ENCODE measurements around the gene KIF26A. TPM values are rescaled to one million over a fixed set of nuclear protein-coding genes. Genes with fewer than 3 reads are reported as not detected.

KIF26A gene
- total RNA-seq, 3 donors from 2014 or later = 1.4 to 4.6 (median 2.2) TPM

GRCh38 chr14:104168603-104169002 lies 30.2 kb downstream of the KIF26A start:
- TF ChIP-seq POLR2A (IDR thresholded peaks at IDR 0.05) (no peak), CTCF (IDR thresholded peaks at IDR 0.05) (no peak), POLR2AphosphoS5 (IDR thresholded peaks at IDR 0.05) (no peak)
- Histone ChIP-seq H3K4me3 (no peak overlapping the region), H3K27ac (no peak overlapping the region), H3K36me3 (no peaks in the 10 kb centered on the region), H3K4me1 (no peaks in the 10 kb centered on the region), H3K9me3 (no peaks in the 10 kb centered on the region), H3K27me3 (peaks cover 0 to 29% of the 10 kb centered on the region in 2 donors)
- intact Hi-C loops (cut with DNase I; ENCODE audit: low total_unique reads) = no loop called here
- no peak for DNase-seq (ENCODE audit: low spot score in 2 of 2)

- intact Hi-C loops (cut with DNase I; ENCODE audit: low total_unique reads) = no loop called here
- TF ChIP-seq POLR2AphosphoS5 (IDR thresholded peaks at IDR 0.05) = no peak
- TF ChIP-seq POLR2A (IDR thresholded peaks at IDR 0.05) = no peak
- TF ChIP-seq CTCF (IDR thresholded peaks at IDR 0.05) = no peak
- no peaks in the 10 kb centered on the region for H3K4me1 ChIP-seq
- no peaks in the 10 kb centered on the region for H3K36me3 ChIP-seq
- H3K27me3 ChIP-seq = peaks cover 0 to 29% of the 10 kb centered on the region in 2 donors
- H3K9me3 ChIP-seq = no peaks in the 10 kb centered on the region
- no peak for DNase-seq (ENCODE audit: low spot score in 2 of 2)
- H3K4me3 ChIP-seq = no peak overlapping the region
- H3K27ac ChIP-seq = no peak overlapping the region
These were observed 30.8 kb downstream of the KIF26A start for GRCh38 chr14:104169005-104169698.

- H3K27ac ChIP-seq = no peak overlapping the region
- no peak for TF ChIP-seq CTCF (IDR thresholded peaks at IDR 0.05)
- TF ChIP-seq POLR2A (IDR thresholded peaks at IDR 0.05) = no peak
- no peak for TF ChIP-seq POLR2AphosphoS5 (IDR thresholded peaks at IDR 0.05)
- H3K9me3 ChIP-seq = no peaks in the 10 kb centered on the region
- no peaks in the 10 kb centered on the region for H3K36me3 ChIP-seq
- no peak overlapping the region for H3K4me3 ChIP-seq
- peaks cover 0 to 29% of the 10 kb centered on the region in 2 donors for H3K27me3 ChIP-seq
- DNase-seq (ENCODE audit: low spot score in 2 of 2) = no peak
- H3K4me1 ChIP-seq = no peaks in the 10 kb centered on the region
- intact Hi-C loops (cut with DNase I; ENCODE audit: low total_unique reads) = no loop called here
These were observed 31.5 kb downstream of the KIF26A start for GRCh38 chr14:104169699-104170479.

- no peaks in the 10 kb centered on the region for H3K4me1 ChIP-seq
- peak overlapping the region in 2 of 3 donors; percentile 25 to 39 for H3K4me3 ChIP-seq
- TF ChIP-seq POLR2AphosphoS5 (IDR thresholded peaks at IDR 0.05) (no peak), POLR2A (IDR thresholded peaks at IDR 0.05) (no peak), CTCF (IDR thresholded peaks at IDR 0.05) (no peak)
- intact Hi-C loops (cut with DNase I; ENCODE audit: low total_unique reads) = no loop called here
- no peaks in the 10 kb centered on the region for H3K36me3 ChIP-seq
- H3K27me3 ChIP-seq = peaks cover 0 to 29% of the 10 kb centered on the region in 2 donors
- H3K9me3 ChIP-seq = no peaks in the 10 kb centered on the region
- H3K27ac ChIP-seq = no peak overlapping the region
- DNase-seq (ENCODE audit: low spot score in 2 of 2) = no peak
These were observed 32.8 kb downstream of the KIF26A start for GRCh38 chr14:104171029-104171697.

Measured in breast epithelium (tissue), 4 donors.